ENCODE measurements around the gene ATP5PF. TPM values are rescaled to one million over a fixed set of nuclear protein-coding genes. Genes with fewer than 3 reads are reported as not detected.

ATP5PF gene
- total RNA-seq, 1 donor, result 36.2 TPM

GRCh38 chr21:25735646-25736597 lies 1.2 kb upstream of the ATP5PF start:
- H3K36me3 ChIP-seq (ENCODE audit: insufficient read depth, low read length), result peaks cover 5% of the 10 kb centered on the region
- no peak for TF ChIP-seq CTCF (IDR thresholded peaks at IDR 0.05; ENCODE audit: extremely low read depth, low read depth, low read length)
- peaks cover 17% of the 10 kb centered on the region for H3K4me1 ChIP-seq (ENCODE audit: insufficient read depth, low read length)
- H3K79me2 ChIP-seq (ENCODE audit: insufficient read depth, low read length), result peaks cover 92% of the 10 kb centered on the region
- peaks cover 11% of the 10 kb centered on the region for H4K20me1 ChIP-seq (ENCODE audit: insufficient read depth, low read length)
- H3K9me3 ChIP-seq (ENCODE audit: low read depth, low read length), result no peaks in the 10 kb centered on the region
- peak; percentile 38 for DNase-seq (ENCODE audit: insufficient read length, low spot score, missing footprints)
- H3K27ac ChIP-seq (ENCODE audit: low read depth, low read length), result peak overlapping the region; percentile 94
- H3K4me2 ChIP-seq (ENCODE audit: insufficient read depth, low read length), result peak overlapping the region; percentile 95
- H3K4me3 ChIP-seq (ENCODE audit: insufficient read depth, low read length), result peak overlapping the region; percentile 79
- H3K27me3 ChIP-seq (ENCODE audit: insufficient read depth, low read length), result no peaks in the 10 kb centered on the region
- H2AFZ ChIP-seq (ENCODE audit: low read length), result peak overlapping the region; percentile 96

- no peaks in the 10 kb centered on the region for H3K9me3 ChIP-seq (ENCODE audit: low read depth, low read length)
- H3K27ac ChIP-seq (ENCODE audit: low read depth, low read length), result peak overlapping the region; percentile 94
- no peaks in the 10 kb centered on the region for H3K27me3 ChIP-seq (ENCODE audit: insufficient read depth, low read length)
- no peak for DNase-seq (ENCODE audit: insufficient read length, low spot score, missing footprints)
- no peak for TF ChIP-seq CTCF (IDR thresholded peaks at IDR 0.05; ENCODE audit: extremely low read depth, low read depth, low read length)
- peaks cover 9% of the 10 kb centered on the region for H3K36me3 ChIP-seq (ENCODE audit: insufficient read depth, low read length)
- H3K79me2 ChIP-seq (ENCODE audit: insufficient read depth, low read length), result peaks cover 90% of the 10 kb centered on the region
- H4K20me1 ChIP-seq (ENCODE audit: insufficient read depth, low read length), result peaks cover 14% of the 10 kb centered on the region
- H3K4me1 ChIP-seq (ENCODE audit: insufficient read depth, low read length), result peaks cover 17% of the 10 kb centered on the region
- peak overlapping the region; percentile 79 for H3K4me3 ChIP-seq (ENCODE audit: insufficient read depth, low read length)
- peak overlapping the region; percentile 80 for H3K4me2 ChIP-seq (ENCODE audit: insufficient read depth, low read length)
- H2AFZ ChIP-seq (ENCODE audit: low read length), result peak overlapping the region; percentile 82
These were observed 125 bp downstream of the ATP5PF start for GRCh38 chr21:25734654-25734903.

- H3K4me1 ChIP-seq (ENCODE audit: insufficient read depth, low read length), result peaks cover 17% of the 10 kb centered on the region
- H3K4me3 ChIP-seq (ENCODE audit: insufficient read depth, low read length), result peak overlapping the region; percentile 79
- peaks cover 14% of the 10 kb centered on the region for H4K20me1 ChIP-seq (ENCODE audit: insufficient read depth, low read length)
- no peaks in the 10 kb centered on the region for H3K9me3 ChIP-seq (ENCODE audit: low read depth, low read length)
- H3K4me2 ChIP-seq (ENCODE audit: insufficient read depth, low read length), result peak overlapping the region; percentile 80
- no peak for TF ChIP-seq CTCF (IDR thresholded peaks at IDR 0.05; ENCODE audit: extremely low read depth, low read depth, low read length)
- H3K36me3 ChIP-seq (ENCODE audit: insufficient read depth, low read length), result peaks cover 12% of the 10 kb centered on the region
- H3K79me2 ChIP-seq (ENCODE audit: insufficient read depth, low read length), result peaks cover 86% of the 10 kb centered on the region
- peak; percentile 50 for DNase-seq (ENCODE audit: insufficient read length, low spot score, missing footprints)
- H3K27me3 ChIP-seq (ENCODE audit: insufficient read depth, low read length), result no peaks in the 10 kb centered on the region
- peak overlapping the region; percentile 82 for H2AFZ ChIP-seq (ENCODE audit: low read length)
- peak overlapping the region; percentile 94 for H3K27ac ChIP-seq (ENCODE audit: low read depth, low read length)
These were observed 648 bp downstream of the ATP5PF start for GRCh38 chr21:25733859-25734653.
